GM19351 (cell line): ENCODE data around the gene COL4A2.
A peak's percentile ranks its signal among the peaks of the same experiment; 100 is the strongest.

Experiments
- ATAC-seq: cut with Tn5 transposase; IDR thresholded peaks from one replicate; pipeline ENCODE4 v1.9.1; 2021; ENCODE audit warnings: mild to moderate bottlenecking, moderate library complexity; ENCODE audit not compliant: unreplicated experiment

Gene COL4A2

DNA sequence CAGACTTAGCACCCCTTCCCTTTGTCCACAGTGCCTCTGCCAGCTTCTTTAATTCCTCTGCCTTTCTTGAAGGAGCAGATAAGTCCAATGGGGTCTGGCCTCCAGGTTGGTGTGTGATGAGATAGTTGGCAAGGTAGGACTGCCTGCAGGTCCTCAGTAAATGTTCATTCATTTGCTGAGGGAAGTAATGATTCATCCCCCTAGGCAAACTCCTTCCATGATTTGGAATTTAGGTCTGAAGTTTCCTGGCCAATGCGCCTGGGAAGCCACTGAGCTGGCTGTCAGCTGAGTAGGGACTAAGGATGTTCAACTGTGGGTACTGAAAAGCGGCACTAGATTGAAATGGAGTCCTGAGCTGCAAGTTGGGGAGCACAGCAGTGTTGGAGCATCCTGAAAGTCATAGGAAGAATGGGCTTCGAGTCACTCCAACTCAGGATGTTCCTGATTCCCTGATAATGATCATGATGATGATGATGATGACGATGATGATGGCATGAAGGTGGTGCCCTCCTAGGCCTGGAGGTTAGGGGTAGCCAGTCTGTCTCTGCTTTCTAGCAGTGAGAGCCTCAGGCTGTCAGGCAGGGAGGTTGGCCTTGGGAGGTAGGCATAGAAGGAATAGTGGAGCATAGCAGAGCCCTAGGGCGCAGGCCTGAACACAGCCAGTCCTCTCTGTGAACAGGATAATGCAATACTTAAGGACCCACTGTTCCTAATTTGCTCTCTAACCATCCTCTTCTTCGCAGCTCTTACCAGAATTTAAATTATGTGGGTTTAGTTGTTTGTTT is 44.7 kb downstream of the COL4A2 start:
- ATAC-seq, result no peak

- no peak for ATAC-seq
These were observed 45.7 kb downstream of the COL4A2 start for GRCh38 chr13:110352735-110353134.

- no peak for ATAC-seq
These were observed 46.4 kb downstream of the COL4A2 start for GRCh38 chr13:110353339-110353977.

DNA sequence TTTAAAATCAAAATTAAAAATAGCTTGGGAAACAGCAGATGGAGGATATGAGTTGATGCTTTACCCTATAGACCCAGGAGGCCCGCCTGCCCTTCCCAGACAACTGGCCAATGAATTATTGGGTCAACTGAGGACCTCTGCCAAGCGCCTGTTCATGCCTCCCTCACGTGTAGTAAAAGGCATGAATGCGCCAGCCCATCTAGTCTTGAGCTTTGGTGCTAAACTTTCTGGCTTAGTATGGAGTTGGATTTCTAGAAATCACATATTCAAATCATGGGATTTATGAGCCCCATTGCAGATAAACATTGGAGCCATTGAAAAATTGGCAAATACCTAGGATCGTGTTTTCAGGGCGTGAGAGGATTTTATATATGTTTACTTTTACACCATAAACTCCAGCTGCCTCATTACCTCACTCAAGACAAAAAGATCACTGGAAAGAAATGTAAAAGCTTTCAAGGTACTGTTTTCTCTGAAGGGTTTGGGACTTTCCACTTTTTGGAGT is 47.1 kb downstream of the COL4A2 start:
- ATAC-seq, result no peak

DNA sequence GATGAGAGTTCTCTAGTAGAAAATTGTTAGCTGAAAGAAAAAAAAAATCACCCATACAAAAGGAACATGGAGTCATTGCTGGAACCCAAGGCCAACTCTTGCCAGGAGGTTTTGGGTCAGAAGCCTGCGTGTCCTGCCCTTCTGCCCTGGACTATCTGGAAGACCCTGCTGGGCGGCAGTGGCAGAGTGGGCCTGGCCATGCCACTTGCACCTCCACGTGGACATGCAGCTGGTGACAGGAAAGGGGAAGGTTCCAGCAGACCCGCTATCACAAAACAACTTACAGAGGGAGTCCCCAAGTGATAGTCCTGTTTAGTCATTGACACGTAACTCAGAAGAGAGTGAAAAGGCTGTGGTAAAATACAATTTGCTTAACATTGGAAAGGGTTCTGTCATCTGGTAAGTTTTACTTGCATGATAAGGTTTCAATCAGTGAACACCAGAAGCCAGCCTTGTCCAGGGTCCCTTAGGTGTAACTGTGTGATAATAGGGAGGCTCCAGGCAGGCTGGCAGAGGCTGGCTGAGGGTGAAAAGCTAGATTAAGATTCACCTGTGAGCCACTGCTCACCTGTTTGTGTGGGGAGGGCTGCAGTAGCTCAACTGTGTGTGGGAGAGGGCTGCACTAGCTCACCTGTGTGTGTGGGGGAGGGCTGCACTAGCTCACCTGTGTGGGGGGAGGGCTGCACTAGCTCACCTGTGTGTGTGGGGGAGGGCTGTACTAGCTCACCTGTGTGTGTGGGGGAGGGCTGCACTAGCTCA is 47.8 kb downstream of the COL4A2 start:
- ATAC-seq, result no peak

- ATAC-seq, result no peak
These were observed 49.3 kb downstream of the COL4A2 start for GRCh38 chr13:110356362-110356761.

- no peak for ATAC-seq
These were observed 51.3 kb downstream of the COL4A2 start for GRCh38 chr13:110358381-110358780.

GRCh38 chr13:110359840-110360301 is 52.8 kb downstream of the COL4A2 start:
- no peak for ATAC-seq

- ATAC-seq, result no peak
These were observed 53.5 kb downstream of the COL4A2 start for GRCh38 chr13:110360598-110360997.

DNA sequence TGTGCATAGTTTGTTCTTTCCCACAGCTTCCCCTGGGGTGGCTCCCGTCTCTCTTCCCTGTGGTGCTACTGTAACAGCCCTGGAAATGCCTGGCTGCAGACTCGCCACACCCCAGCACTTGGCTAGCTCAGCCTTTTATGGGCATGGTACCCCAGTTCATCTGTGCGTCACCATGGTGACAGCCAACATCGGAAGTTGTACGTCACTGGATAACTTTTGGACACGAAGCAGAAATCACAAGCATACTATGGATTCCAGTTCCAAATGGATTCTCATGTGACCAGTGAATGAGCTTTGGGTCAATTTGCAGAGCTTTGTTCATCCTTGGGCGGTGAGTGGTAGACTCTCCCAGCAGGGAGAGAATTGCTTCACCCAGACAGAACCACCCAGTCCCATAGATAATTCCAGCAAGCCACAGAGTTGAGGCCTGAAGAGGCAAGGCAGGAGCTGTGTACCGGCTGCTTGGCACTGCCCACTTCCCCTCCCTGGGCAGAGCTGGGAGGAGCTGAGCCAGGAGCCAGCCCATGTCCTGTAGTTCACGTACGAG is 54.4 kb downstream of the COL4A2 start:
- no peak for ATAC-seq

GRCh38 chr13:110363010-110363409 is 55.9 kb downstream of the COL4A2 start:
- ATAC-seq, result no peak

GRCh38 chr13:110364081-110364480 is 57.0 kb downstream of the COL4A2 start:
- no peak for ATAC-seq

GRCh38 chr13:110365876-110366275 is 58.8 kb downstream of the COL4A2 start:
- no peak for ATAC-seq

DNA sequence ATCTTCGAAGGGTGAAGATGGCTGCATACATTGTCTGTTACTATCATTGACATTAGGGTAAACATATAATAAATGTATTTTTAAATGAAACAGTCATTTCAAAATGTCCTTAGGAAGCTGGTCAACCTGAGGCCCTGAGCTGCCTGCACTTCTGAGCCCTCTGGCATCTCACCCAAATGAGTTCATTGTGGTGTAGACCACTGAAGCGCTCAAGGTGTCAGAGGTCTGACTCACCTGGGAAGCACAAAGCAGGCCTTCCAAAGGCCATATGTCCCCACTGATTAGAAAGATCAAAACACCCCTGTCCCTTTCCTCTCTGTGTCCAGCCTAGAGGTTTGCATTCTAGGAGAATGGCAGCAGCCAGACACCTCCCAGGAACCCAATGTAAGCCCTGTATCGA is 59.6 kb downstream of the COL4A2 start:
- ATAC-seq, result no peak

- no peak for ATAC-seq
These were observed 60.5 kb downstream of the COL4A2 start for GRCh38 chr13:110367620-110368019.

DNA sequence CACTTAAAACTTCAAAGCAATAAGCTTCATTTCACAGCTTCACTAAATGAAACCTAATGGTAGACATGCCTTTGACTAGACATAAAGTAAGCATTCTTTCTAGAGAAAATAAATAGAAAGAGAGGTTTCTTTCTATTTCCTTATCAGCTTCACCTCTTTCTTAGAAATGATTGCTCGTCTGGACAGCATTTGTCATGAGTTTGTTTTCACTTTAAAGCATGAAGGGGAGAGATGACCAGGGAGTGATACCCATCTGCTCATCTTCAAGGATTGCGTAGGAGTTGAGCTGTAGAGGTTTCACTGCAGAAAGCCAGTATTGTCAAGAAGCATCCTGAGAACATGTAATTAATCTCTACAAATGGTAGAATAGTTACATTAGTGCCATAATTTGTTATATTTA is 61.3 kb downstream of the COL4A2 start:
- ATAC-seq, result no peak

- ATAC-seq, result no peak
These were observed 62.3 kb downstream of the COL4A2 start for GRCh38 chr13:110369400-110369799.

DNA sequence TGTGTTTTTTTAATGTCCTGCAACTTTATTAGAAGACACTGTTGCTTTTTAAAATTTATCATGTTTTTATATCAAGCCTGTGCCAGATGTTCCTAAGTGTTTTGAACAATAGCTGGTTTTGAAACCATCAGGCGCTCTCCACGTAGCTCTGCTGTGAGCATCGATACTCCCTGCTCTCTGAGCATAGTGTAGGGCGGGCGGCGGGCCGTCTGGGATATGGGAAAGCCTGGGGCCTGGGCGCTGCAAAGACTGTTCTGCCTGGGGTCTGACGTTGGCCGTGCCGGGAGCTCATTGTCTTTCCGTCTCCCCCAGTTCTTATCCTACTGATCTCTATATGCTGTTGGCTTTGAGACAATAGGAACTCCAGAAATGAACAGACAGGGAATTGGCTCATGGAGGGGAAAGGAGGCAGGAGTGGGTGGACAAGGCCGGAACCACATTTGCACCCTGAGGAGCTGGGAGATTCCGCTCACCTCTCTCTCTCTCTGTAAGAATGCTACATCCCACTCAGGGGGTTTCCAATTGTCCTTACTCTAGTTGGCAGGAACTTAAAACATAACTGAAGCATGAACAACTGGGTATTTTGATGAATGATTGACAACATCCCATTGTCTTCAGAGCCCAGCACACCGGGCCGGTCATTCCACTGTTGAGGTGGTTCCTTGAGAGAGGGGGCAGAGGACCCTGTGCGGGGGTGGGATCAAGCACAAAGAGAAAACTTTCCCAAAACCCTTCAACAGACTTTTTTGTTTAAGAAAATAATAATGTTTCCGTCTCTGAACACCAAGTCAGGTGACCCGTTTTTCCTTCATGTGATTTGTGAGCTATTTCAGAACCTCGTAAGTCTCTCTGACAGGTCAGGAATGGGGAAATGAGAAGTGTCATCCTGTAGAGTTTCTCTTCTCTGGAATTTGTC is 64.7 kb downstream of the COL4A2 start:
- ATAC-seq, result peak; percentile 48

DNA sequence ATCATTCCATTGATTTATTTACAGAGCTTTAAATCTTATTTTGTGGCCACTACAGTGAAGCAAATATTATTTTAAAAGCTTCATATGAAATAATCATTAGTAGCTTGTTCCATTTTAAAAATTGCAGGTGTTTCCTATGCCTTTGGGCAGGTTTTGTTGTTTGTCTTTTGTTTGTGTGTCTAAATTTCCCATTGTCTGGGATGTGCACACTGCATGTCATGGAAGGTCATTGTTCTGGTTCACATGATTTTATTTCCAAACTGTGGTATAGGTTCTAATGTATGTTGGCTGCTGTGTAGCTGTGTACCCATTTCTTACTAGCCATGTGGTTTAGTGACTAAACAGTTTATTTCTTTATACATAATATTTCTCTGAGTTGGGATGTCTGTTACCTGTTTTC is 65.6 kb downstream of the COL4A2 start:
- no peak for ATAC-seq

DNA sequence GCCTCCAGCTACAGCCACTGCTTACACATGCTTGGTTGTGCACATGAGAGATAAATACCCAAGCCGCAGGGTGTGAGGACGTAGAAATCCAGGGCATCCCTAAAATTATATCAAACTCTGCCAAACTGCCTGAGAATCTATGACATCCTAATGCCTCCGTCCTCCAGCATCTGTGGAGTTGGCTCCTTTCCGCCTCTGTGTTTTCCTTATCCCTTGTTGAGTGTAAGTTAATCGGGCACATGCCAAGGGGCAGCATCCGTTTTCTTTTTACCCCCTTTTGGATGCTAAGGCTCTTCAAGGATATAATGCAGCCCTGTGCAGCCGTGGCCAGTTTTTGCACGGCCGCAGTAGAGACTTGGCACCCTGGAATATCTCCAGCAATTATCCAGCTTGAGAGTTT is 66.5 kb downstream of the COL4A2 start:
- ATAC-seq, result no peak
